HepG2 (cell line): ENCODE data around the gene BPI. TPM values are rescaled to one million over a fixed set of nuclear protein-coding genes. Genes with fewer than 3 reads are reported as not detected.

Experiments
- ATAC-seq: fragments of 200-7000 bp; cut with Tn5 transposase; 3 replicates; pipeline ENCODE4 v1.9.1; 2020; ENCODE audit warnings: mild to moderate bottlenecking, moderate library complexity
- BruUV-seq: library from RNA; stranded (reverse); fragments of 400-500 nt; replicated peaks from 2 replicates; lab custom pipeline; 2021; lab: Mats Ljungman, UMichigan
- CTCF ChIA-PET: fragments of 300-600 bp; formaldehyde crosslinking; extraction: SDS; loops from one replicate; lab custom pipeline; 2021; ENCODE audit warnings: low total read pairs, inconsistent platforms, low intra/inter-chr PET ratio; lab: Yijun Ruan, JAX
- POLR2A ChIA-PET: fragments of 350-600 bp; sonication (Branson Sonifier 250); formaldehyde crosslinking; loops from one replicate; lab custom pipeline; 2020; ENCODE audit warnings: antibody characterized with exemption, inconsistent platforms; lab: Yijun Ruan, JAX
- DNase-seq: peaks from one replicate; pipeline ENCODE4 v3.0.0-alpha.2; 2015; ENCODE audit warnings: low spot score
- FAIRE-seq: peaks from 3 replicates; lab custom pipeline; 2011; peaks lifted over from hg19 to GRCh38; lab: Jason Lieb, UNC
- H2AFZ ChIP-seq: one replicate; pipeline ENCODE4 v1.6.1; 2011; ENCODE audit warnings: low read length, inconsistent platforms
- H3K27ac ChIP-seq: fragments of 300-600 bp; 3 replicates; pipeline ENCODE4 v1.8.0; 2011; ENCODE audit warnings: mixed run types, mild to moderate bottlenecking, mixed read lengths, low read length, inconsistent platforms; ENCODE audit not compliant: insufficient read depth; ENCODE audit errors: extremely low read length
- H3K27me3 ChIP-seq, 2 experiments: fragments of 200-600 bp in 1 of 2; 2 replicates in 1 of 2; 3 replicates in 1 of 2; pipeline versions ENCODE4 v1.6.0 to v1.8.0; 2011; ENCODE audit warnings: low read length in 2 of 2, mild to moderate bottlenecking in 2 of 2, moderate library complexity in 2 of 2, inconsistent platforms in 1 of 2; ENCODE audit not compliant: insufficient read depth in 2 of 2, control insufficient read depth in 1 of 2
- H3K36me3 ChIP-seq, 2 experiments: fragments of 200-600 bp in 1 of 2; replicated peaks in 1 of 2; 2 replicates in 1 of 2; 3 replicates in 1 of 2; pipeline versions ENCODE4 v1.5.1 to v1.8.0; 2011; ENCODE audit warnings: low read length in 2 of 2, inconsistent platforms in 1 of 2; ENCODE audit not compliant: insufficient read depth in 2 of 2, control insufficient read depth in 1 of 2
- H3K4me1 ChIP-seq: 2 replicates; pipeline ENCODE4 v1.5.1; 2012; ENCODE audit warnings: low read length, inconsistent platforms; ENCODE audit not compliant: insufficient read depth
- H3K4me2 ChIP-seq: 2 replicates; pipeline ENCODE4 v1.6.0; 2011; ENCODE audit warnings: low read depth, low read length, inconsistent platforms
- H3K4me3 ChIP-seq, 3 experiments: fragments of 200-600 bp in 1 of 3; sonication (generic), shearing (Covaris generic) in 1 of 3; replicated peaks in 1 of 3; 2 replicates each; pipeline ENCODE4 v1.5.1; 2011 to 2016; ENCODE audit warnings: low read length in 3 of 3, inconsistent platforms in 2 of 3, low read depth in 2 of 3, mild to moderate bottlenecking in 2 of 3, control low read depth in 1 of 3, mixed read lengths in 1 of 3; ENCODE audit not compliant: insufficient read depth in 1 of 3
- H3K79me2 ChIP-seq: one replicate; pipeline ENCODE4 v1.6.1; 2011; ENCODE audit warnings: low read length, inconsistent platforms; ENCODE audit not compliant: insufficient read depth
- H3K9ac ChIP-seq: 2 replicates; pipeline ENCODE4 v1.6.0; 2011; ENCODE audit warnings: mild to moderate bottlenecking, low read depth, low read length, inconsistent platforms; ENCODE audit not compliant: insufficient read depth
- H3K9me3 ChIP-seq: 2 replicates; pipeline ENCODE4 v1.5.1; 2012; ENCODE audit warnings: mild to moderate bottlenecking, low read length
- H4K20me1 ChIP-seq: 2 replicates; pipeline ENCODE4 v1.6.0; 2011; ENCODE audit warnings: inconsistent platforms, mild to moderate bottlenecking, low read length, moderate library complexity; ENCODE audit not compliant: insufficient read depth
- FOXP1 ChIP-seq, 2 experiments: fragments of 450-650 bp in 1 of 2; IDR thresholded peaks; 2 replicates each; pipeline ENCODE4 v1.6.1; 2017 to 2018; ENCODE audit warnings: antibody characterized with exemption in 1 of 2
- HMG20B ChIP-seq: conservative IDR thresholded peaks from 2 replicates; pipeline ENCODE4 v1.6.1; 2016; ENCODE audit warnings: missing genetic modification reagents, missing compliant biosample characterization
- KDM1A ChIP-seq: IDR thresholded peaks from 2 replicates; pipeline ENCODE4 v1.6.1; 2016; ENCODE audit warnings: missing compliant biosample characterization
- KMT2A ChIP-seq: sonication (generic); formaldehyde crosslinking; IDR thresholded peaks from 2 replicates; pipeline ENCODE4 v1.4.0; 2020; ENCODE audit warnings: missing genetic modification reagents
- ZNF607 ChIP-seq: sonication (generic); formaldehyde crosslinking; IDR thresholded peaks from 2 replicates; pipeline ENCODE4 v1.5.1; 2020; ENCODE audit warnings: missing genetic modification reagents, mild to moderate bottlenecking, borderline replicate concordance
- ZNF709 ChIP-seq: sonication (generic); formaldehyde crosslinking; IDR thresholded peaks from 2 replicates; pipeline ENCODE4 v1.5.0; 2020; ENCODE audit warnings: mild to moderate bottlenecking, missing genetic modification reagents
- ZNF841 ChIP-seq: sonication (generic); formaldehyde crosslinking; IDR thresholded peaks from 2 replicates; pipeline ENCODE4 v1.8.1; 2023; ENCODE audit warnings: missing genetic modification reagents, borderline replicate concordance
- WGBS: methylation state at CpG from one replicate; pipeline ENCODE4 v1.1.6; 2017; ENCODE audit warnings: low lambda C conversion rate; 5-methylcytosine and 5-hydroxymethylcytosine counted together
- in situ Hi-C: cut with HindIII; loops from 2 replicates; pipeline ENCODE4 v1.10.0; 2017; ENCODE audit warnings: low pct_unique_long_range_greater_than_20kb; ENCODE audit not compliant: extremely low pct_ligation_motif_present
- intact Hi-C: fragments of 100-400 bp; cut with micrococcal nuclease; formaldehyde crosslinking; loops from one replicate; pipeline ENCODE4 v1.10.0; 2022; ENCODE audit not compliant: unreplicated experiment
- polyA plus RNA-seq, 8 experiments: library from polyadenylated mRNA; depleted of rRNA in 3 of 8; stranded (reverse) in 7 of 8; unstranded in 1 of 8; fragments of >200 nt; fragmentation: Illumina TruSeq in 4 of 8; extraction: Trizol in 4 of 8; gene quantifications; 2 replicates each; pipeline versions ENCODE4 v1.2.1 to v1.2.3, GENCODE V29; 2011 to 2016; ENCODE audit warnings: low read depth in 4 of 8, missing spikeins in 1 of 8, mixed read lengths in 1 of 8; ENCODE audit not compliant: insufficient read depth in 1 of 8
- total RNA-seq, 5 experiments: library from RNA; depleted of rRNA; stranded (reverse); fragments of >200 nt; fragmentation: Illumina TruSeq; extraction: Trizol; gene quantifications; 2 replicates each; pipeline ENCODE4 v1.2.3, GENCODE V29; 2016; ENCODE audit warnings: low read depth in 1 of 5
- TF ChIP-seq, protein P1 (sequence below): sonication (generic); formaldehyde crosslinking; IDR thresholded peaks from 2 replicates; pipeline ENCODE4 v1.9.0; 2022; ENCODE audit warnings: low read depth, missing genetic modification reagents
- TF ChIP-seq, protein P2 (sequence below): sonication (generic); formaldehyde crosslinking; IDR thresholded peaks from 2 replicates; pipeline ENCODE4 v1.4.0; 2020; ENCODE audit warnings: missing genetic modification reagents
- TF ChIP-seq, protein P3 (sequence below), 2 experiments: sonication (generic) in 1 of 2; formaldehyde crosslinking in 1 of 2; IDR thresholded peaks; 2 replicates each; pipeline versions ENCODE4 v1.4.0 to v1.6.1; 2016 to 2020; ENCODE audit warnings: borderline replicate concordance in 1 of 2, low read depth in 1 of 2, mild to moderate bottlenecking in 1 of 2, missing genetic modification reagents in 1 of 2

BPI gene
- total and polyA plus RNA-seq, 2 of the 13 experiments (the other 11 are each of a cell fraction or from before 2014, with no cell fraction given), result not detected

DNA sequence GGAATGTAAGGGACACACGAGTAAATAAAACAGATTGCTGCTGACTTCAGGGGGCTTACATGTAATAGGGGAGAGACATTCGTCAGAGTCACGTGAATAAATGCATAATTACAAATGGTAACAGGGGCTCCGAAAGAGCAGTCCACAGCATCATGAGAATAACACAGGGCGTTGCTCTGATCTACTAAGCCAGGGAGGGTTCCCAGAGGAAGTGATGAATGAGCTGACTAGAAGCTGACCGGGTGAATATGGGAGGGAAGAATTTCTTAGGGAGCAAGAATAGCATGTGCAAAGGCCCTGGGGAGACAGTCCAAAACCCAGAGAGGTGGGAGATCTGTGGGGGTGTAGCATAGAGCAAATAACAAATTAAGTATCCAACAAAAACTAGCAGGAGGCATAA, 2.4 kb downstream of the BPI start (continued):
- TF ChIP-seq, protein P1, sequence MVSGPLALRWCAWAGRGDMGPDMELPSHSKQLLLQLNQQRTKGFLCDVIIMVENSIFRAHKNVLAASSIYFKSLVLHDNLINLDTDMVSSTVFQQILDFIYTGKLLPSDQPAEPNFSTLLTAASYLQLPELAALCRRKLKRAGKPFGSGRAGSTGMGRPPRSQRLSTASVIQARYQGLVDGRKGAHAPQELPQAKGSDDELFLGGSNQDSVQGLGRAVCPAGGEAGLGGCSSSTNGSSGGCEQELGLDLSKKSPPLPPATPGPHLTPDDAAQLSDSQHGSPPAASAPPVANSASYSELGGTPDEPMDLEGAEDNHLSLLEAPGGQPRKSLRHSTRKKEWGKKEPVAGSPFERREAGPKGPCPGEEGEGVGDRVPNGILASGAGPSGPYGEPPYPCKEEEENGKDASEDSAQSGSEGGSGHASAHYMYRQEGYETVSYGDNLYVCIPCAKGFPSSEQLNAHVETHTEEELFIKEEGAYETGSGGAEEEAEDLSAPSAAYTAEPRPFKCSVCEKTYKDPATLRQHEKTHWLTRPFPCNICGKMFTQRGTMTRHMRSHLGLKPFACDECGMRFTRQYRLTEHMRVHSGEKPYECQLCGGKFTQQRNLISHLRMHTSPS (CRISPR knock-in tag), result no peak

DNA sequence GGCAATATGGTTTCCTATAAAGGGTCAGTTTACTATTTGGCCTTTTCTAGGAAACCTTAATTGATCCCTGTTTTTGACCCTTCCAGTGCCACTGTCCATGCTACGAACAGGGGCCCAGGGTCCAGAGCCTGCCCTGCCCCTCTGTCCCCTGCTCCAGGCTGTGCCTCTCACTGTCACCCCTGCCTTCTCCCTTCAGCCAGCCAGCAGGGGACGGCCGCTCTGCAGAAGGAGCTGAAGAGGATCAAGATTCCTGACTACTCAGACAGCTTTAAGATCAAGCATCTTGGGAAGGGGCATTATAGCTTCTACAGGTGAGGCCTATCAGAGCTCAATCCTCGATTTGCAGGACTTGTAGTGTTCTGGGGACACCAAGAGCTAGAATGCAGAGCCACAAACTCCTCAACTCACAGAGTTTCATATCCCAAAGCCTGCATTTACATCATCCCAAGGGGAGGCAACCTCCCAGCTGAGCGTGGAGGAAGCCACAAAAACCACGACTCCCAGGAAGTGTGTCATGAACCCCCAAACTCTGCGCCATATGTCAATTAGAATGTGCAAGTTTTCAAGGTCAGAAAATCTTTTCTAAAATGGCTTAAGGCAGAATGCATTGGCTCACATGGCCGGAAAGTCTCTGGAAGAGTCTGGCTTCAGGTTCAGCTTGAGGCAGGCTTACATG, 3.6 kb downstream of the BPI start:
- CTCF ChIA-PET, result no interaction called here
- no peak overlapping the region for H3K4me2 ChIP-seq
- POLR2A ChIA-PET, result interaction anchor here (0.5 kb wide), 1 partner anchor 297 kb away, joined by 3 read pairs; no protein-coding TSS in a partner anchor
- no TSS peak for BruUV-seq
- intact Hi-C loops, result no loop called here
- no peak for ATAC-seq
- no peaks in the 10 kb centered on the region for H4K20me1 ChIP-seq
- H3K27ac ChIP-seq, result no peak overlapping the region
- H3K4me3 ChIP-seq, result no peak overlapping the region
- H3K9me3 ChIP-seq, result no peaks in the 10 kb centered on the region
- TF ChIP-seq, protein P2, sequence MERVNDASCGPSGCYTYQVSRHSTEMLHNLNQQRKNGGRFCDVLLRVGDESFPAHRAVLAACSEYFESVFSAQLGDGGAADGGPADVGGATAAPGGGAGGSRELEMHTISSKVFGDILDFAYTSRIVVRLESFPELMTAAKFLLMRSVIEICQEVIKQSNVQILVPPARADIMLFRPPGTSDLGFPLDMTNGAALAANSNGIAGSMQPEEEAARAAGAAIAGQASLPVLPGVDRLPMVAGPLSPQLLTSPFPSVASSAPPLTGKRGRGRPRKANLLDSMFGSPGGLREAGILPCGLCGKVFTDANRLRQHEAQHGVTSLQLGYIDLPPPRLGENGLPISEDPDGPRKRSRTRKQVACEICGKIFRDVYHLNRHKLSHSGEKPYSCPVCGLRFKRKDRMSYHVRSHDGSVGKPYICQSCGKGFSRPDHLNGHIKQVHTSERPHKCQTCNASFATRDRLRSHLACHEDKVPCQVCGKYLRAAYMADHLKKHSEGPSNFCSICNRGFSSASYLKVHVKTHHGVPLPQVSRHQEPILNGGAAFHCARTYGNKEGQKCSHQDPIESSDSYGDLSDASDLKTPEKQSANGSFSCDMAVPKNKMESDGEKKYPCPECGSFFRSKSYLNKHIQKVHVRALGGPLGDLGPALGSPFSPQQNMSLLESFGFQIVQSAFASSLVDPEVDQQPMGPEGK (CRISPR knock-in tag), result no peak
- TF ChIP-seq ZNF841 (CRISPR knock-in tag) (no peak), FOXP1 (IDR thresholded peaks at IDR 0.05) (no peak), FOXP1 (CRISPR knock-in tag; IDR thresholded peaks at IDR 0.05) (no peak), KMT2A (CRISPR knock-in tag) (no peak), ZNF709 (no peak), KDM1A (no peak), ZNF607 (CRISPR knock-in tag) (no peak), HMG20B (CRISPR knock-in tag) (no peak)
- TF ChIP-seq, protein P3, sequence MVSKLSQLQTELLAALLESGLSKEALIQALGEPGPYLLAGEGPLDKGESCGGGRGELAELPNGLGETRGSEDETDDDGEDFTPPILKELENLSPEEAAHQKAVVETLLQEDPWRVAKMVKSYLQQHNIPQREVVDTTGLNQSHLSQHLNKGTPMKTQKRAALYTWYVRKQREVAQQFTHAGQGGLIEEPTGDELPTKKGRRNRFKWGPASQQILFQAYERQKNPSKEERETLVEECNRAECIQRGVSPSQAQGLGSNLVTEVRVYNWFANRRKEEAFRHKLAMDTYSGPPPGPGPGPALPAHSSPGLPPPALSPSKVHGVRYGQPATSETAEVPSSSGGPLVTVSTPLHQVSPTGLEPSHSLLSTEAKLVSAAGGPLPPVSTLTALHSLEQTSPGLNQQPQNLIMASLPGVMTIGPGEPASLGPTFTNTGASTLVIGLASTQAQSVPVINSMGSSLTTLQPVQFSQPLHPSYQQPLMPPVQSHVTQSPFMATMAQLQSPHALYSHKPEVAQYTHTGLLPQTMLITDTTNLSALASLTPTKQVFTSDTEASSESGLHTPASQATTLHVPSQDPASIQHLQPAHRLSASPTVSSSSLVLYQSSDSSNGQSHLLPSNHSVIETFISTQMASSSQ (IDR thresholded peaks at IDR 0.05; ENCODE audit: low read depth), result no peak
- TF ChIP-seq, protein P3 (CRISPR knock-in tag; IDR thresholded peaks at IDR 0.05; ENCODE audit: borderline replicate concordance), result no peak
- 26% methylated on average over 8 of the region's 8 CpGs for WGBS
- FAIRE-seq, result no peak
- no peak for DNase-seq
- H3K9ac ChIP-seq, result no peak overlapping the region
- in situ Hi-C loops, result no loop called here
- no peak overlapping the region for H2AFZ ChIP-seq
- H3K79me2 ChIP-seq, result no peaks in the 10 kb centered on the region
- H3K36me3 ChIP-seq, result no peaks in the 10 kb centered on the region
- peaks cover 2 to 17% of the 10 kb centered on the region in 2 experiments; a peak in 2 of 5 replicates for H3K27me3 ChIP-seq
- no peaks in the 10 kb centered on the region for H3K4me1 ChIP-seq
